Activated naive CD4-positive, alpha-beta T cell treated with anti-CD3 and anti-CD28 coated beads, Interleukin-2, amount 50 U/mL, for 72 hours (primary cell): ENCODE measurements around the gene DPP8. TPM values are rescaled to one million over a fixed set of nuclear protein-coding genes. Genes with fewer than 3 reads are reported as not detected.
"Not testable (repeated sequence)": the region's sequence is repeated elsewhere in the genome, so short reads cannot be mapped to it uniquely, and the experiment has no call there.

Experiments
- ATAC-seq, 2 donors: fragments of 150-1000 bp; cut with Tn5 transposase; 2 replicates each; pipeline ENCODE4 v1.10.0; 2021; ENCODE audit warnings: mild to moderate bottlenecking in 2 of 2, moderate library complexity in 2 of 2
- DNase-seq, 2 donors: peaks; one replicate each; pipeline ENCODE4 v3.0.0; 2021 to 2022; ENCODE audit warnings: low spot score in 2 of 2
- H3K27ac Mint-ChIP-seq, 2 donors: one replicate each; pipeline ENCODE4 v1.8.0; 2022; ENCODE audit warnings: mild to moderate bottlenecking in 2 of 2, mixed read lengths in 2 of 2
- H3K36me3 Mint-ChIP-seq, 2 donors: one replicate each; pipeline ENCODE4 v1.8.0; 2022; ENCODE audit warnings: mixed read lengths in 2 of 2
- H3K9me3 Mint-ChIP-seq, 2 donors: one replicate each; pipeline ENCODE4 v1.8.0; 2022; ENCODE audit warnings: mixed read lengths in 2 of 2
- total RNA-seq, 2 donors: library from RNA; stranded (reverse); gene quantifications; one replicate each; pipeline ENCODE4 v1.2.3, GENCODE V29; 2022

Gene DPP8
- total RNA-seq, 2 donors from 2014 or later = 29.9 to 35.9 TPM

DNA sequence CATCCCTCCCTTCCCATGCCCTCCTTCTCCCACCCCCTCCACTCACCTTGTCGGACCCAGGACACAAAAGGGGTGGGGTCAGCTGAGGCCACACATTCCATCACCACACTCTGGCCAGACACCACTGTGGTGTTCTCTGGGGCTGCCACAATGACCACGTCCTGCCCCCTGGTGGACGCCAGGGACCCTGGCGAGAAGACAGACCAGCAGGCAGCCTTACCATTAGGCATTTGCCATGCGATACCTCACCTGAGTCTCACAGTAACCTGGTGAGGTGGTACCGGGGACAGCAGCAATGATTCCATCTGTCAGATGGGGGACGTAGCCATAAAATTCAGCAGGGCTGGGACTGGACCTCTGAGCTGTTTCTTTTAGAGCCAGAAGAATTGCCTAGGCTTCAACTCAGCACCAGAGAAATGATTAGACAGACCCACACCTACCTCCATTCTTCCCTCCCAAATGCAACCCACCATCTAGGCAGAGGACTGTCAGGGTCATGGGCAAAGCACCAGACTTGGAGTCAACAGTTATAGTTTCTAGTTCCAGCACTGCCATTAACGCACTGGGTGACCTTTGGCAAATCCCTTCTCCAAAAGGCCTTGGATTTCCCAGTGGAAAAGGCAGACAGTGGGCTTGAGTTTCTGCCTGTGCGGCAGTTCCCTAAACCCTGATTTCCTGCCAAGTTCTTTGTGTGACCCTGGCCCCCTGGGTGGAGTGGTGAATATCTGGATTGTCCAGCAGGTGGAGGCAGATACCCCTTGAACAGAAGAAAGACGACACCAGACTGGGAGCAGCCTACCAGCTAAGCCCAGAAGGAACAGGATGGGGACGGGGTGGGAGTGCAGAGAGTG lies 116.5 kb downstream of the DPP8 start:
- H3K9me3 Mint-ChIP-seq = no peaks in the 10 kb centered on the region
- no peak overlapping the region for H3K27ac Mint-ChIP-seq
- H3K36me3 Mint-ChIP-seq = no peaks in the 10 kb centered on the region
- ATAC-seq (peak; percentile 75 to 84), DNase-seq (peak in 1 of 2 donors; percentile 72)

DNA sequence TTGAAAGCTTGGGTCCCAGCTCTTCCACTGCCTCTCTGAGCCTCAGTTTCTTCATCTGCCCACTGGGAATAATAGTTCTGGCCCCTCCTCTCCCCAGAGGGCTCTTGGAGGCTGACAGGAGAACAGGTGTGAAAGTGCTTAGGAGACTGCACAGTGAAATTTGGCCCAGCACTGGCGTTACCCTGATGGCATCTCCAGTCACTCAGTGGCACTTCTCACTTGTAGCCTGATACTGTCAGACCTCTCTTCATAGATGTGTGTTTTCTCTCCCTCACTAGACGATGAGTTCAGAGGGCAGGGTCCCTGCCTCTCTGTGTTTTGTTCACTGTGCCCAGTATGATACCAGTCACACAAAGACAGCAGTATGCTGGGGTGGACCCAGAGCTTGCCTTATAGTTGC lies 117.5 kb downstream of the DPP8 start:
- ATAC-seq (no peak), DNase-seq (no peak)
- Mint-ChIP-seq H3K27ac (no peak overlapping the region), H3K9me3 (no peaks in the 10 kb centered on the region), H3K36me3 (no peaks in the 10 kb centered on the region)

DNA sequence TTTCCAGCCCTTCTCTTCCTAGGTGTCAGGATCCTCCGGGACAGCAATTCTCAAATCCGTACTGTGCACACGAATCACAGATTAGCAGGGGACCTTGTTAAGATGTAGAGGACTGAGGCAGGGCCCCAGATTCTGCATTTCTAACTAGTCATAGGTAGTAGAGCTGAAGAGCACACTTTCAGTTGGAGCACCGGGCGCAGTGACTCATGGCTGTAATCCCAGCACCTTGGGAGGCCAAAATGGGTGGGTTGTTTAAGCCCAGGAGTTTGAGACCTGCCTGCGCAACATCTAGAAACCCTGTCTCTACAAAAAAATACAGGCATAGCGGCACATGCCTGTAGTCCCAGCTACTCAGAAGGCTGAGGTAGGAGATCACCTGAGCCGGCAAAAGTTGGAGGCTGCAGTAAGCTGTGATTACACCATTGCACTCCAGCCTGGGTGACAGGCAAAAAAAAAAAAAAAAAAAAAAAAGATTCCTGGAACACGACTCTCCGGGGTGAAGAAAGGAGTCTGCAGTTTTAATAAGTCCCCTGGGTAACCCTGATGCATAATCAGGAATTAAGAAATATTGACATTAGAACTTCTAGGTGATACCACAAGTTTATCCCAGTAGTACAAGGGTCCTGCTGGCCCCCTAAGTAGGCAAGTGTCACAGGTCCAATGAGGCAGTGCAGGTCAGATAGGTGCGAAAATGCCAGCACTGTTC lies 118.3 kb downstream of the DPP8 start:
- H3K9me3 Mint-ChIP-seq = no peaks in the 10 kb centered on the region
- ATAC-seq (no peak), DNase-seq (no peak)
- H3K36me3 Mint-ChIP-seq = no peaks in the 10 kb centered on the region
- H3K27ac Mint-ChIP-seq = no peak overlapping the region

DNA sequence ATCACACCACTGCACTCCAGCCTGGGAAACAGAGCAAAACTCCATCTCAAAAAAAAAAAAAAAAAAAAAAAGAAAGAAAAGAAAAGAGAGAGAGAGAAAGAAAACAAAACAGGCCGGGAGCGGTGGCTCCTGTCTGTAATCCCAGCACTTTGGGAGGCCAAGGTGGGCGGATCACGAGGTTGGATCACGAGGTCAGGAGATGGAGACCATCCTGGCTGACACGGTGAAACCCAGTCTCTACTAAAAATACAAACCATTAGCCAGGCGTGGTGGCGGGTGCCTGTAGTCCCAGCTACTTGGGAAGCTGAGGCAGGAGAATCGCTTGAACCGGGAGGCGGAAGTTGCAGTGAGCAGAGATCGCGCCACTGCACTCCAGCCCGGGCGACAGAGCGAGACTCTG lies 119.0 kb downstream of the DPP8 start:
- not testable (repeated sequence) for H3K27ac Mint-ChIP-seq, H3K9me3 Mint-ChIP-seq, ATAC-seq, DNase-seq, H3K36me3 Mint-ChIP-seq

DNA sequence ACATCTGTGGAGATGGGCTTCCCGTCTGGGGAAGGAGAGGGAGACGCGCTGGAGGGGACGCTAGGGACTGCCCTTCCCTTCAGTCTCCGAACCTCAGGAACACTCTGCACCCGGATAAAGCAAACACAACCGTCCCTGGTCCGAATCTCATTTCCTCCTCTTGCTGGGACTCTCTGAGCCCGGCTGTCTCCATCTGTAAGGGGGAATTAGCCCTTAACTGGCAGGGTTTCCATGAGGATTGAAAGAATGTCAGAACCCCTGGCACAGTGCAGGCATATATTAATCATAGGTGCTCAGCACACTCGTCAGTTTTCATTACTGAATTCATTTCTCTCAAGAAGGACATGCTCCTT lies 120.5 kb downstream of the DPP8 start:
- H3K27ac Mint-ChIP-seq = no peak overlapping the region
- no peaks in the 10 kb centered on the region for H3K9me3 Mint-ChIP-seq
- ATAC-seq (no peak), DNase-seq (no peak)
- no peaks in the 10 kb centered on the region for H3K36me3 Mint-ChIP-seq

DNA sequence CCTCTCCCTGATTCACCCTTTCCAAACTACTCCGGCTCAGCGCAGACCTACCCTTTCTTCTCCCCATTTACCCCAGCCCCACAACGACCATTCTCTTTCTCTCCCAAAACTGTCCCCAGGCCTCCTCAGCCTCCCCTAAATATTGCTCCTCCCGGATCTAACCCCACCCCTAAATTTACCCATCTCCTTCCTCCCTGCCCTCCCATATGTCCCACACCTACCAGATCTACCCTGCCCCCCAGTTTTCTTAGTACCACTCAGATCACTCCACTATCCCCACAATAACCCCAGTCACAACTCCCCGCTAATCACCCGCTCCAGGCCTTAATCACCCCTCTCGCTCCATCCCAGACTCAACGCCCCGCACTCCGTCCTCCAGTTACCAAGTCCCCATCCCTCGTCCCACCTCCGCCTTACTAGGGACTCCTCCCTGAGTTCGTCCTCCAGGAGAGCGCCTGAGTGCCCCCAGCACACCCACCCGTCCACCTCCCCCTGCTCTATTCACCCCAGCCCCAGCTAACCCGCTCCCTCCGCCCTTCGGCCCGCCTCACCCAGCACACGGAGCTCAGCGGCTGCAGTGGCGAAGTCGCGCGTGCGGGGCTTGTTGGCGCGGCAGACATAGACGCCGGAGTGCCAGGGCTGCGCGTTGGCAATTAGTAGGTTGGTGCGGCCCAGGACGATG lies 121.1 kb downstream of the DPP8 start:
- no peaks in the 10 kb centered on the region for H3K9me3 Mint-ChIP-seq
- DNase-seq (no peak), ATAC-seq (no peak)
- no peak overlapping the region for H3K27ac Mint-ChIP-seq
- no peaks in the 10 kb centered on the region for H3K36me3 Mint-ChIP-seq

DNA sequence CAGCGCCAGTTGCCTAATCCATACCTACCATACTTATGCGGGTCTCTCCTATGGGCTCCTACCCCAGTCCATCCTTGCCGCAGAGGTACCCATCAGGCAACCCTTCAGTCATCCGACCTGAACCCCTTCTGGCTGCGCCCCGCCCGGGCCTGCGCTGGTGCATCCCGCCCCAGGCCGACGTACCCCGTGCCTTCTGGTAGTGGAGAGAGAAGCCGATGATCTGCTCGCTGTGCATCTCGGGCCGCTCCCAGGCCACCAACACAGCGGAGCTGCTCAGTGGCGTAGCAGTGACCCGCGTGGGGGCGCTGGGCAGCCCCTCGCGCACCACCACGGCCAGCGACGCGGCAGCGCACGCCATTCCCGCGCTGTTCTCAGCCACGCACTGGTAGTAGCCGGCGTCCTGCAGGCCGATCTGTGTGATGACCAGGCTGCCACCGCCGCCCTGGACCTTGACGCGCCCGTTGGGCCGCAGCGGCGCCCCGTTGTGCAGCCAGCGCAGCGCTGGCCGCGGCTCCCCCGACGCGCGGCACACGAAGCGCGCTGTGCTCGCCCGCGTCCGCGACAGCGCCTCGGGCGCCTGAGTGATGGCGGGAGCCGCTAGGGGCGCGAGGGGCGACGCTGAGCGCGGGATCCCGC lies 121.8 kb downstream of the DPP8 start:
- Mint-ChIP-seq H3K36me3 (no peaks in the 10 kb centered on the region), H3K9me3 (no peaks in the 10 kb centered on the region), H3K27ac (no peak overlapping the region)
- ATAC-seq = peak in 1 of 2 donors; percentile 34
- DNase-seq = no peak

DNA sequence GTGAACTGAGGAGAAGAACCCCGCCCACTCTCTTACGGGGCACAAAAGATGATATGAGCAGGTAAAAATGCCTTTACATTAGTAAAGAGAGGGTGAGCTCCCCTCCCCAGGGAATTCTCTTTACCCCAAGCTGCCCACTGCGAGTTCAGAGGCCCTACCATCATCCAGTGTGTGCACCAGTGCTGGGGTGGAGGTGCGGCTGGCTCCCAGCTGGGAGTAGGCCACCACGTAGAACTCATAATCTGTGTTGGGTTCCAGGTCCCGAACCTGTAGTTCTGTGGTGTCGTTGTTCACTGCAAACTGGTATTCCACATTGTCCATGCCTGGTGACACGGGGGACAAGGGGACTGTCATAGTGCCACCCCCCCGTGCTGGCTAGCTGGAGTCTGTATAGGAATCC lies 122.6 kb downstream of the DPP8 start:
- Mint-ChIP-seq H3K27ac (no peak overlapping the region), H3K36me3 (no peaks in the 10 kb centered on the region), H3K9me3 (no peaks in the 10 kb centered on the region)
- DNase-seq = no peak
- no peak for ATAC-seq

DNA sequence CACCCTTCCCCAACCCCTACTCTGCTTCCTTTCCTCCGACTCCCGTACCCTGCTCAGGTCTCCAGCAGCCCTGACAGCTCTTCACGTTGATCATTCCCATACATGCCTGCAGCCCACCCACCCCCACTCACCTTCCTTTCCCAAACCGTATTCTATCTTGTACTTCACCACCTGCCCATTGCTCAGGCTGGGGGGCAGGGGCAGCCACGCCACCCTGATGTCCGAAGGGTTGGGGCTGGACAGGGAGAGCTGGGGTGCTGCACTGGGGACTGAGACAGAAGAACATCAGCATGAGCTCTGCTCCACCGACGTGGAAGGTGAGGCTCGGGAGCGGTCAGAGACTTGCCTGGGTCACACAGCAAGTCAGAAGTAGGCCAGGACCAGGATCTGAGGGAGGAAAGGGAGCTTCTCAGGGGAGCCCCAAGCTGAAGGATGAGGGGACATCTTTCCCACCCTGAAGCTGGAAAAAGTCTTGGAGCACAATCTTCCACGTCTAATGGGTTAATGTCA lies 123.2 kb downstream of the DPP8 start:
- H3K27ac Mint-ChIP-seq = no peak overlapping the region

DNA sequence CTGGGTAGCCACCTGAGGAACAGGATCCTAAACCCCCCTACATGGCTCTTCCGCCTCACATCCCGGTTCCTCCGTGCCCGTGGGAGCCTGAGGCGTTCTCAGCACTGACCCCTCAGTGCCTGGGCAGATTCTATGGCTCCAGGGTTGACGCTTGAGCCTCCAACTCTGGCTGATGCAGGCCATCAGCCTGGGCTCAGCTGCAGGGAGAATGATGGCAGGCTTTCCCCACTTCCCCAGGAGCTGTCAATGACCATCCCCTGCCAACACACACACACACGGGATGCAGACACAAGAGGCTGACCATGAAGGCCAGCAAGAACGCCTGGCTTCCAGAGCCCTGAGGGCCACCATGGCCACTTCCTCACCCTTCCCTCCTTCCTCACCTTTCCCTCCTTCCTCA lies 123.9 kb downstream of the DPP8 start:
- H3K36me3 Mint-ChIP-seq = no peaks in the 10 kb centered on the region
- DNase-seq (no peak), ATAC-seq (no peak)
- no peaks in the 10 kb centered on the region for H3K9me3 Mint-ChIP-seq
- H3K27ac Mint-ChIP-seq = no peak overlapping the region

More for the DNA sequence above, 123.2 kb downstream of the DPP8 start:
- Mint-ChIP-seq H3K9me3 (no peaks in the 10 kb centered on the region), H3K36me3 (no peaks in the 10 kb centered on the region)
- no peak for DNase-seq
- ATAC-seq = no peak

DNA sequence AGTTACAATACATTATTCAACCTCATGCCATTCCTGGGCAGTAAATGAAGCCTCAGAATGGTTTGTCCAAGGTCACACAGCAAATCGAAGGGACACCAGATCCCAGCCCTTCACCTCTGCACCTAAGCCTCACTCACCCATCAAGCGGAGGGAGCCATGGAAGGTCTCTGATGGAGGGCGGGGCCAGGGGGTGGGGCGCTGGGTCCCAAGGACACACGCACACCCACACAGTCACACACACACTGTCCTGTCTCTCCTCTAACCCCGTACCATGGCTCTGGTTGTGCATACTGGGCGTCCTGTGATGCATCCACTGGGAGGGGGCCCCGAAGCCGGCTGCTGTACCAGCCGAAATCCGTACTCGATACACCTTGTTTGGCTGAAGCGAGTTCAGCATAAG lies 124.4 kb downstream of the DPP8 start:
- no peaks in the 10 kb centered on the region for H3K9me3 Mint-ChIP-seq

More for the DNA sequence above, 124.4 kb downstream of the DPP8 start:
- H3K36me3 Mint-ChIP-seq = no peaks in the 10 kb centered on the region
- H3K27ac Mint-ChIP-seq = no peak overlapping the region
- no peak for DNase-seq
- ATAC-seq = no peak

Other genes with a start within 250 kb of the DPP8 start
- 10 to 100 TPM; 12.1 to 24.7 TPM for gene PARP16, start 230.8 kb downstream of the DPP8 start, total RNA-seq
- not detected for gene RNU5A-1, start 221.6 kb downstream of the DPP8 start, total RNA-seq
- gene RNU5B-1, start 213.0 kb downstream of the DPP8 start, total RNA-seq = not detected
- not detected for gene IGDCC3, start 139.7 kb downstream of the DPP8 start, total RNA-seq
- gene IGDCC4, start 94.7 kb downstream of the DPP8 start, total RNA-seq = under 1 TPM; 0.10 to 0.39 TPM
- 10 to 100 TPM; 23.3 to 45.0 TPM for gene HACD3, start 12.8 kb upstream of the DPP8 start, total RNA-seq
- gene INTS14, start 93.4 kb upstream of the DPP8 start, total RNA-seq = 10 to 100 TPM; 48.5 to 55.4 TPM
- 10 to 100 TPM in 1 of 2 donors, 1 to 10 TPM in 1; 6.4 to 11.0 TPM for gene SLC24A1, start 104.2 kb upstream of the DPP8 start, total RNA-seq